WTC11 (cell line): ENCODE results near the gene SH3PXD2A. TPM values are rescaled to one million over a fixed set of nuclear protein-coding genes. Genes with fewer than 3 reads are reported as not detected.

Experiments
- ATAC-seq: fragments of 200-7000 bp; cut with Tn5 transposase; 2 replicates; pipeline ENCODE4 v1.10.0; 2021; ENCODE audit warnings: mild to moderate bottlenecking, moderate library complexity
- CTCF ChIA-PET: fragments of 300-600 bp; sonication (Branson Sonifier 250); formaldehyde crosslinking; loops from one replicate; lab custom pipeline; 2021; ENCODE audit warnings: antibody characterized with exemption; lab: Charles Lee
- POLR2A ChIA-PET: fragments of 350-600 bp; sonication (Branson Sonifier 250); formaldehyde crosslinking; loops from one replicate; lab custom pipeline; 2021; ENCODE audit warnings: antibody characterized with exemption; lab: Charles Lee
- DNase-seq: peaks from one replicate; pipeline ENCODE4 v3.0.0; 2021; ENCODE audit warnings: low spot score
- H3K27ac Mint-ChIP-seq: 2 replicates; pipeline ENCODE4 v1.8.0; 2021; ENCODE audit warnings: mixed read lengths
- H3K27me3 Mint-ChIP-seq: 2 replicates; pipeline ENCODE4 v1.8.0; 2021; ENCODE audit warnings: low read depth, mild to moderate bottlenecking, moderate library complexity, mixed read lengths
- H3K36me3 Mint-ChIP-seq: 2 replicates; pipeline ENCODE4 v1.8.0; 2021; ENCODE audit warnings: mixed read lengths
- H3K4me1 Mint-ChIP-seq: 2 replicates; pipeline ENCODE4 v1.8.0; 2022; ENCODE audit warnings: mixed read lengths
- H3K4me3 Mint-ChIP-seq: 2 replicates; pipeline ENCODE4 v1.8.0; 2021; ENCODE audit warnings: mild to moderate bottlenecking, moderate library complexity, mixed read lengths
- H3K9me3 Mint-ChIP-seq: 2 replicates; pipeline ENCODE4 v1.8.0; 2021; ENCODE audit warnings: mixed read lengths
- ATF2 ChIP-seq: sonication (generic); formaldehyde crosslinking; IDR thresholded peaks from 2 replicates; pipeline ENCODE4 v1.8.1; 2022; ENCODE audit warnings: low read depth, missing genetic modification reagents, borderline replicate concordance
- CDX4 ChIP-seq: fragments of 250-450 bp; sonication (Bioruptor Pico); IDR thresholded peaks from 2 replicates; pipeline ENCODE4 v1.9.0; 2021; ENCODE audit warnings: moderate library complexity, mild to moderate bottlenecking, inconsistent platforms, borderline replicate concordance
- ELF4 ChIP-seq: sonication (generic); formaldehyde crosslinking; IDR thresholded peaks from 2 replicates; pipeline ENCODE4 v1.8.1; 2022; ENCODE audit warnings: low read depth, mild to moderate bottlenecking, moderate library complexity, missing genetic modification reagents
- EMX1 ChIP-seq: fragments of 250-450 bp; sonication (Bioruptor Pico); IDR thresholded peaks from 2 replicates; pipeline ENCODE4 v1.8.0; 2021; ENCODE audit warnings: mild to moderate bottlenecking
- ESRRA ChIP-seq: sonication (generic); formaldehyde crosslinking; IDR thresholded peaks from 2 replicates; pipeline ENCODE4 v1.8.1; 2022; ENCODE audit warnings: mild to moderate bottlenecking, missing genetic modification reagents, borderline replicate concordance
- FOXJ3 ChIP-seq: sonication (generic); formaldehyde crosslinking; IDR thresholded peaks from 2 replicates; pipeline ENCODE4 v1.9.0; 2021; ENCODE audit warnings: missing genetic modification reagents, mild to moderate bottlenecking, borderline replicate concordance
- GTF2I ChIP-seq: fragments of 250-450 bp; sonication (Bioruptor Pico); conservative IDR thresholded peaks from 2 replicates; pipeline ENCODE4 v1.4.0; 2021; ENCODE audit warnings: mild to moderate bottlenecking
- HMGA2 ChIP-seq: fragments of 250-450 bp; sonication (Bioruptor Pico); IDR thresholded peaks from 2 replicates; pipeline ENCODE4 v1.4.0; 2021; ENCODE audit warnings: mild to moderate bottlenecking, moderate library complexity
- IRF1 ChIP-seq: sonication (generic); formaldehyde crosslinking; IDR thresholded peaks from 2 replicates; pipeline ENCODE4 v1.8.0; 2023; ENCODE audit warnings: missing genetic modification reagents
- JUN ChIP-seq: sonication (generic); formaldehyde crosslinking; IDR thresholded peaks from 2 replicates; pipeline ENCODE4 v1.8.0; 2023; ENCODE audit warnings: mild to moderate bottlenecking, missing genetic modification reagents
- NR1H2 ChIP-seq: sonication (generic); formaldehyde crosslinking; IDR thresholded peaks from 2 replicates; pipeline ENCODE4 v1.9.0; 2021; ENCODE audit warnings: mild to moderate bottlenecking, moderate library complexity, missing genetic modification reagents
- NR3C1 ChIP-seq: sonication (generic); formaldehyde crosslinking; conservative IDR thresholded peaks from 2 replicates; pipeline ENCODE4 v1.8.1; 2023; ENCODE audit warnings: low read depth, mild to moderate bottlenecking, missing genetic modification reagents
- RELA ChIP-seq: sonication (generic); formaldehyde crosslinking; IDR thresholded peaks from 2 replicates; pipeline ENCODE4 v1.8.1; 2022; ENCODE audit warnings: missing genetic modification reagents, mild to moderate bottlenecking, borderline replicate concordance
- RORB ChIP-seq: fragments of 250-450 bp; sonication (Bioruptor Pico); IDR thresholded peaks from 2 replicates; pipeline ENCODE4 v1.9.0; 2021; ENCODE audit warnings: mild to moderate bottlenecking
- SP1 ChIP-seq: sonication (generic); formaldehyde crosslinking; conservative IDR thresholded peaks from 2 replicates; pipeline ENCODE4 v1.8.1; 2022; ENCODE audit warnings: missing genetic modification reagents
- TEAD4 ChIP-seq: sonication (generic); formaldehyde crosslinking; IDR thresholded peaks from 2 replicates; pipeline ENCODE4 v1.8.0; 2022; ENCODE audit warnings: mild to moderate bottlenecking, missing genetic modification reagents
- USF1 ChIP-seq: sonication (generic); formaldehyde crosslinking; IDR thresholded peaks from 2 replicates; pipeline ENCODE4 v1.8.0; 2022; ENCODE audit warnings: mild to moderate bottlenecking, missing genetic modification reagents
- USF2 ChIP-seq: sonication (generic); formaldehyde crosslinking; IDR thresholded peaks from 2 replicates; pipeline ENCODE4 v1.8.1; 2023; ENCODE audit warnings: mild to moderate bottlenecking, missing genetic modification reagents, moderate library complexity
- ZNF232 ChIP-seq: sonication (generic); formaldehyde crosslinking; IDR thresholded peaks from 2 replicates; pipeline ENCODE4 v1.8.0; 2022; ENCODE audit warnings: mild to moderate bottlenecking, missing genetic modification reagents
- ZNF281 ChIP-seq: sonication (generic); formaldehyde crosslinking; IDR thresholded peaks from 2 replicates; pipeline ENCODE4 v1.8.0; 2023; ENCODE audit warnings: mild to moderate bottlenecking, missing genetic modification reagents
- ZNF423 ChIP-seq: fragments of 250-450 bp; sonication (Bioruptor Pico); IDR thresholded peaks from 2 replicates; pipeline ENCODE4 v2.1.2; 2022; ENCODE audit warnings: mild to moderate bottlenecking, moderate library complexity
- ZNF671 ChIP-seq: fragments of 250-450 bp; sonication (Bioruptor Pico); IDR thresholded peaks from 2 replicates; pipeline ENCODE4 v1.8.0; 2021; ENCODE audit warnings: mild to moderate bottlenecking
- total RNA-seq: library from RNA; stranded (reverse); gene quantifications from 3 replicates; pipeline ENCODE4 v1.2.3, GENCODE V29; 2021

The SH3PXD2A gene
- total RNA-seq, 1 experiment from 2014 or later: 15.7 TPM

- H3K4me1 Mint-ChIP-seq: peaks cover 11% of the 10 kb centered on the region
- ChIA-PET POLR2A (no interaction called here), CTCF (interaction anchor here (0.5 to 1.5 kb wide), 8 partner anchors 20 to 197 kb away, joined by 3 to 5 read pairs (median 4); no protein-coding TSS in a partner anchor)
- peak overlapping the region; percentile 53; the same call in 1 of the 2 replicates for H3K27ac Mint-ChIP-seq
- H3K36me3 Mint-ChIP-seq: no peaks in the 10 kb centered on the region
- H3K27me3 Mint-ChIP-seq: no peaks in the 10 kb centered on the region
- TF ChIP-seq GTF2I (CRISPR knock-in tag) (0 out of 2 replicates have a peak, but pooled peaks have one; percentile 16), EMX1 (CRISPR knock-in tag) (no peak)
- H3K4me3 Mint-ChIP-seq: no peak overlapping the region
- ATAC-seq (no peak), DNase-seq (no peak)
- no peaks in the 10 kb centered on the region for H3K9me3 Mint-ChIP-seq
Measured at GRCh38 chr10:103716206-103717160, 138.9 kb downstream of the SH3PXD2A start.

- no peak for ATAC-seq
- H3K27ac Mint-ChIP-seq: no peak overlapping the region
- CTCF ChIA-PET: interaction anchor here (1.3 kb wide), 1 partner anchor 133 kb away, joined by 3 read pairs; no protein-coding TSS in a partner anchor
- POLR2A ChIA-PET: no interaction called here
- TF ChIP-seq ELF4 (CRISPR knock-in tag): no peak
- no peak for TF ChIP-seq FOXJ3
- no peak for TF ChIP-seq HMGA2
- TF ChIP-seq RORB (CRISPR knock-in tag): no peak
- no peak for TF ChIP-seq ZNF671 (CRISPR knock-in tag)
- no peak for TF ChIP-seq USF2 (CRISPR knock-in tag)
- no peak for TF ChIP-seq RELA (CRISPR knock-in tag)
- no peak for TF ChIP-seq NR1H2
- TF ChIP-seq USF1: no peak
- no peak for TF ChIP-seq ZNF423 (CRISPR knock-in tag)
- TF ChIP-seq ESRRA (CRISPR knock-in tag): no peak
- TF ChIP-seq IRF1 (CRISPR knock-in tag): no peak
- TF ChIP-seq NR3C1: no peak
- TF ChIP-seq CDX4 (CRISPR knock-in tag): no peak
- TF ChIP-seq SP1 (CRISPR knock-in tag): no peak
- no peak for TF ChIP-seq ZNF281 (CRISPR knock-in tag)
- no peak for TF ChIP-seq JUN (CRISPR knock-in tag)
- no peak for TF ChIP-seq TEAD4
- no peak for TF ChIP-seq ATF2 (CRISPR knock-in tag)
- TF ChIP-seq ZNF232 (CRISPR knock-in tag): no peak
- TF ChIP-seq, all 79 proteins: peak for 0
- H3K4me1 Mint-ChIP-seq: peaks cover 9% of the 10 kb centered on the region
- H3K9me3 Mint-ChIP-seq: no peaks in the 10 kb centered on the region
- H3K36me3 Mint-ChIP-seq: no peaks in the 10 kb centered on the region
- no peaks in the 10 kb centered on the region for H3K27me3 Mint-ChIP-seq
- DNase-seq: no peak
- H3K4me3 Mint-ChIP-seq: no peak overlapping the region
Measured at GRCh38 chr10:103715430-103715829, 139.9 kb downstream of the SH3PXD2A start.
